Measurements from ENCODE around the gene PET100. TPM values are rescaled to one million over a fixed set of nuclear protein-coding genes. Genes with fewer than 3 reads are reported as not detected.

PET100 gene
- total and polyA plus RNA-seq, 2 experiments from 2014 or later, result 29.4 to 296 TPM

GRCh38 chr19:7623725-7624603, 5.6 kb upstream of the PET100 start:
- 98% methylated on average over 31 of the region's 39 CpGs for WGBS (ENCODE audit: low lambda C conversion rate, missing lambda C conversion rate)
- TF ChIP-seq CTCF (IDR thresholded peaks at IDR 0.05; ENCODE audit: poor library complexity) (no peak), EZH2phosphoT487 (IDR thresholded peaks at IDR 0.05; ENCODE audit: low read depth, severe bottlenecking, unreplicated experiment) (no peak), EZH2 (IDR thresholded peaks at IDR 0.05; ENCODE audit: borderline replicate concordance) (no peak)
- no peaks in the 10 kb centered on the region for H3K9me2 ChIP-seq (replicated peaks; ENCODE audit: insufficient read depth)
- H2AFZ ChIP-seq, result no peak overlapping the region
- no peaks in the 10 kb centered on the region for H3K9me3 ChIP-seq (ENCODE audit: low read depth)
- no peaks in the 10 kb centered on the region for H3K36me3 ChIP-seq (replicated peaks; ENCODE audit: insufficient read depth, low read depth)
- no peaks in the 10 kb centered on the region for H3K27me3 ChIP-seq
- DNase-seq (ENCODE audit: low spot score), result no peak
- H3K27ac ChIP-seq, result no peak overlapping the region
- H3K4me3 ChIP-seq, result no peak overlapping the region
- no peak overlapping the region for H3K4me2 ChIP-seq
- H4K20me1 ChIP-seq (ENCODE audit: insufficient read depth, poor library complexity, severe bottlenecking), result no peaks in the 10 kb centered on the region
- peaks cover 28% of the 10 kb centered on the region for H3K79me2 ChIP-seq
- peaks cover 8% of the 10 kb centered on the region for H3K4me1 ChIP-seq (ENCODE audit: insufficient read depth)

- H3K79me2 ChIP-seq, result peaks cover 33% of the 10 kb centered on the region
- H3K36me3 ChIP-seq (replicated peaks; ENCODE audit: insufficient read depth, low read depth), result no peaks in the 10 kb centered on the region
These were observed 4.8 kb upstream of the PET100 start for GRCh38 chr19:7624810-7625209.

GRCh38 chr19:7625763-7626372, 3.7 kb upstream of the PET100 start:
- WGBS (ENCODE audit: low lambda C conversion rate, missing lambda C conversion rate), result 99% methylated on average over 34 of the region's 34 CpGs
- no peak overlapping the region for H3K4me2 ChIP-seq
- H3K9me2 ChIP-seq (replicated peaks; ENCODE audit: insufficient read depth), result no peaks in the 10 kb centered on the region
- no peaks in the 10 kb centered on the region for H3K36me3 ChIP-seq (replicated peaks; ENCODE audit: insufficient read depth, low read depth)
- no peak overlapping the region for H2AFZ ChIP-seq
- H4K20me1 ChIP-seq (ENCODE audit: insufficient read depth, poor library complexity, severe bottlenecking), result no peaks in the 10 kb centered on the region
- H3K4me3 ChIP-seq, result no peak overlapping the region
- H3K27me3 ChIP-seq, result no peaks in the 10 kb centered on the region
- no peak for DNase-seq (ENCODE audit: low spot score)
- peaks cover 43% of the 10 kb centered on the region for H3K79me2 ChIP-seq
- H3K27ac ChIP-seq, result no peak overlapping the region
- H3K9me3 ChIP-seq (ENCODE audit: low read depth), result no peaks in the 10 kb centered on the region
- TF ChIP-seq CTCF (IDR thresholded peaks at IDR 0.05; ENCODE audit: poor library complexity), result no peak
- no peak for TF ChIP-seq EZH2phosphoT487 (IDR thresholded peaks at IDR 0.05; ENCODE audit: low read depth, severe bottlenecking, unreplicated experiment)
- no peak for TF ChIP-seq EZH2 (IDR thresholded peaks at IDR 0.05; ENCODE audit: borderline replicate concordance)
- peaks cover 14% of the 10 kb centered on the region for H3K4me1 ChIP-seq (ENCODE audit: insufficient read depth)

More at GRCh38 chr19:7624810-7625209, 4.8 kb upstream of the PET100 start:
- Histone ChIP-seq H3K4me1 (ENCODE audit: insufficient read depth) (peaks cover 8% of the 10 kb centered on the region), H3K4me2 (no peak overlapping the region), H3K27me3 (no peaks in the 10 kb centered on the region), H2AFZ (no peak overlapping the region), H3K27ac (no peak overlapping the region), H3K9me3 (ENCODE audit: low read depth) (no peaks in the 10 kb centered on the region), H4K20me1 (ENCODE audit: insufficient read depth, poor library complexity, severe bottlenecking) (no peaks in the 10 kb centered on the region), H3K9me2 (replicated peaks; ENCODE audit: insufficient read depth) (no peaks in the 10 kb centered on the region), H3K4me3 (no peak overlapping the region)
- no peak for DNase-seq (ENCODE audit: low spot score)
- 95% methylated on average over 7 of the region's 17 CpGs for WGBS (ENCODE audit: low lambda C conversion rate, missing lambda C conversion rate)
- TF ChIP-seq CTCF (IDR thresholded peaks at IDR 0.05; ENCODE audit: poor library complexity), result no peak
- TF ChIP-seq EZH2phosphoT487 (IDR thresholded peaks at IDR 0.05; ENCODE audit: low read depth, severe bottlenecking, unreplicated experiment), result no peak
- no peak for TF ChIP-seq EZH2 (IDR thresholded peaks at IDR 0.05; ENCODE audit: borderline replicate concordance)
